Mammary microvascular endothelial cell (primary cell): Measurements from ENCODE around the gene REN. TPM values are rescaled to one million over a fixed set of nuclear protein-coding genes. Genes with fewer than 3 reads are reported as not detected.

Source experiments
- total RNA-seq: library from RNA; depleted of rRNA; stranded (reverse); fragments of >200 nt; gene quantifications from 2 replicates; pipeline ENCODE4 v1.2.3, GENCODE V29; 2015

Gene REN
- 0.39 and 0.40 TPM in 2 replicates for total RNA-seq

DNA sequence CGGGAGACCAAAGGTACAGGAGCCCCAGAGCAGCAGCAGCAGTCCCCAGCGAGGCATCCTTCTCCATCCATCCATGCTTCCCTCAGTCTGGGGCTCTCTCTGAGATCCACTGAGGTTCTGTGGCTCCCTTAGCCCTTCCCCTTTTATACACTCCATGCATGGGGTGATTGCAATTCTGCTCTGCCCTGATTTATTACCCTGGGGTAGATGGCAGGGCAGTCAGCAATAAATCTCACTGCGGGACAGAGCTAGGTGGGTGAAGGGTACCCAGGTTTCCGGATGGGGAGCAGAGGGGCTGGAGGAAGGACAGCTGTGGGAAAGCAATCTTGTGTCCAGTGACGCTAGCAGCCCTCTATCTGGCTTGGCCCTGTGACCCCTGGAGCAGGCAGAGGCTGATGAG lies at the start of gene REN:
Gene REN (minus strand): TSS at position 119 of the 400 bp plus-strand sequence. CDS start 44 bp downstream, at position 75.

GRCh38 chr1:204213668-204214662 lies 47.8 kb upstream of the REN start, which contains the start of gene GOLT1A:
Gene GOLT1A, minus strand, starts transcription at chr1:204213988. Its CDS starts 82 bp downstream, at chr1:204213906.

GRCh38 chr1:204196068-204196795 lies 30.1 kb upstream of the REN start, which contains the start of gene KISS1:
Gene KISS1, minus strand, starts transcription at chr1:204196491. Its CDS starts 3,615 bp downstream, at chr1:204192876.

DNA sequence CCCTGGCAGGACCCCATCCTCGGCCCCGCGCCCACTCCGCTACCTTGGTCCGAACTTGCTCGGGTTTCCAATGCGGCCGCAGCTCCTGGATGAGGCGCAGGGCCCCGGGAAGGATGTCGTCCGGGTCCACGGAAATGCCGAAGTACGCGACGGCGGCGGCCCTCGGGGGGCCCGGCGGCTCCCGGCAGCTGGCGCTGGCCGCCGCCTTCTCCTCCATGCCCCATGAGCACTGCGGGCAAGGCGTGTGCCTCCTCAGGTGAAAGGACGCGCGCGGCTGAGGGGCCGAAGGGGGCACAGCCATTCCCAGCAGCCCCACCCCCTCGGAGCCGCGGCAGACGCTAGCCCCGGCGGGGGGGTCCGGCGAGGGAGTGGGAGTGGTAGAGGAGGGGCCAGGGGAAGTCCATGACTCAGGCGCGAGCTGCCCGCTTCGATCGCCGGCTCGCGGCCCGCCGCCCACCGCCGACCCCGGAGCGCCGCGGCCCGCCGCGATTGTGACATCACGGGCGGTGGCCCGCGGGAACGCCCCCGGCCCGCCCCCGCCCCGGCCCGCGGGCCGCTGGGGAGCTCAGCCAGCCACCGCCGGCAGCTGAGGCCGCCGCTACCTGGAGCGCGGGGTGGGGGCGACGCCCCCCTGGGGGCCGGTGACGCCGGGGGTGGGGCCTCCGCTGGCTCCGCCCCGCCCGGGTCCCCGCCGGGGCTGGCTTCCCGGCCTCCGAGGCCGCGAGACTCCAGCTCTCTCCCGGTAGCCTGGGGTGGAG lies 14.4 kb downstream of the REN start, which contains the start of gene ETNK2:
Gene ETNK2 (minus strand): TSS at position 493 of the 758 bp plus-strand sequence. CDS start 192 bp downstream, at position 301.

Other genes starting within 250 kb of the REN start
- gene SOX13, start 93.2 kb downstream of the REN start, total RNA-seq = 9.9 and 10.9 TPM in 2 replicates
- gene ETNK2, start 14.3 kb downstream of the REN start, total RNA-seq = 12.9 and 13.1 TPM in 2 replicates
- 12.6 and 21.9 TPM in 2 replicates for gene KISS1, start 30.2 kb upstream of the REN start, total RNA-seq
- gene GOLT1A, start 47.7 kb upstream of the REN start, total RNA-seq = not detected in 2 replicates
- gene PLEKHA6, start 193.6 kb upstream of the REN start, total RNA-seq = 1.3 TPM in 2 replicates
- 28.4 and 31.3 TPM in 2 replicates for gene PPP1R15B, start 245.5 kb upstream of the REN start, total RNA-seq